H9 (cell line): ENCODE measurements around the gene HNRNPH1. TPM values are rescaled to one million over a fixed set of nuclear protein-coding genes. Genes with fewer than 3 reads are reported as not detected.

Experiments used
- DNase-seq: peaks from one replicate; pipeline ENCODE4 v3.0.0-alpha.2; 2017
- H2AFZ ChIP-seq: one replicate; pipeline ENCODE4 v1.6.1; 2013; ENCODE audit warnings: mild to moderate bottlenecking, low read length, control low read depth, moderate library complexity
- H2AK5ac ChIP-seq: 2 replicates; pipeline ENCODE4 v1.6.1; 2013; ENCODE audit warnings: low read length, control low read depth, mixed read lengths; ENCODE audit not compliant: insufficient read length
- H2BK120ac ChIP-seq: one replicate; pipeline ENCODE4 v1.6.1; 2013; ENCODE audit warnings: low read depth, mild to moderate bottlenecking, low read length, control low read depth, inconsistent platforms; ENCODE audit not compliant: poor library complexity, severe bottlenecking
- H2BK12ac ChIP-seq: 2 replicates; pipeline ENCODE4 v1.6.1; 2013; ENCODE audit warnings: low read length, control low read depth, mixed read lengths, low read depth; ENCODE audit not compliant: insufficient read length
- H2BK15ac ChIP-seq: 2 replicates; pipeline ENCODE4 v1.6.1; 2013; ENCODE audit warnings: low read depth, low read length, control low read depth
- H2BK20ac ChIP-seq: one replicate; pipeline ENCODE4 v1.6.1; 2013; ENCODE audit warnings: low read depth, mild to moderate bottlenecking, low read length, control low read depth, inconsistent platforms; ENCODE audit not compliant: poor library complexity, severe bottlenecking
- H2BK5ac ChIP-seq: 2 replicates; pipeline ENCODE4 v1.6.1; 2013; ENCODE audit warnings: low read length, control low read depth, mixed read lengths; ENCODE audit not compliant: insufficient read length
- H3K14ac ChIP-seq: 2 replicates; pipeline ENCODE4 v1.6.1; 2013; ENCODE audit warnings: low read length, control low read depth; ENCODE audit not compliant: insufficient read depth
- H3K18ac ChIP-seq: 2 replicates; pipeline ENCODE4 v1.6.1; 2013; ENCODE audit warnings: low read depth, mild to moderate bottlenecking, mixed read lengths, low read length, control low read depth; ENCODE audit not compliant: insufficient read length
- H3K23ac ChIP-seq: 2 replicates; pipeline ENCODE4 v1.6.1; 2013; ENCODE audit warnings: low read length, control low read depth, mixed read lengths, low read depth; ENCODE audit not compliant: insufficient read length
- H3K23me2 ChIP-seq: 2 replicates; pipeline ENCODE4 v1.6.1; 2013; ENCODE audit warnings: low read depth, mild to moderate bottlenecking, mixed read lengths, low read length, control low read depth; ENCODE audit not compliant: insufficient read length, poor library complexity, severe bottlenecking
- H3K27ac ChIP-seq: 2 replicates; pipeline ENCODE4 v1.5.1; 2013; ENCODE audit warnings: low read length, control low read depth, mixed read lengths, low read depth; ENCODE audit not compliant: insufficient read length
- H3K27me3 ChIP-seq: 2 replicates; pipeline ENCODE4 v1.6.1; 2013; ENCODE audit warnings: low read length, control low read depth, inconsistent platforms; ENCODE audit not compliant: insufficient read depth
- H3K4ac ChIP-seq: 2 replicates; pipeline ENCODE4 v1.6.1; 2013; ENCODE audit warnings: low read depth, mild to moderate bottlenecking, control low read depth, inconsistent platforms, low read length, moderate library complexity
- H3K4me1 ChIP-seq: 2 replicates; pipeline ENCODE4 v1.6.1; 2013; ENCODE audit warnings: low read length, control low read depth, inconsistent platforms; ENCODE audit not compliant: insufficient read depth
- H3K4me2 ChIP-seq: 2 replicates; pipeline ENCODE4 v1.6.1; 2013; ENCODE audit warnings: low read length, control low read depth, mixed read lengths; ENCODE audit not compliant: insufficient read length, insufficient read depth
- H3K56ac ChIP-seq: 2 replicates; pipeline ENCODE4 v1.6.1; 2013; ENCODE audit warnings: low read depth, mild to moderate bottlenecking, mixed read lengths, low read length, control low read depth; ENCODE audit not compliant: insufficient read length
- H3K79me1 ChIP-seq: 2 replicates; pipeline ENCODE4 v1.6.1; 2013; ENCODE audit warnings: low read depth, mild to moderate bottlenecking, moderate library complexity, low read length, control low read depth, inconsistent platforms; ENCODE audit not compliant: insufficient read depth, poor library complexity, severe bottlenecking
- H3K79me2 ChIP-seq: 2 replicates; pipeline ENCODE4 v1.6.1; 2013; ENCODE audit warnings: low read length, control low read depth, inconsistent platforms; ENCODE audit not compliant: insufficient read depth
- H3K9ac ChIP-seq: 2 replicates; pipeline ENCODE4 v1.6.1; 2013; ENCODE audit warnings: low read length, control low read depth, mixed read lengths; ENCODE audit not compliant: insufficient read length; ENCODE audit errors: extremely low read depth
- H3K9me3 ChIP-seq: one replicate; pipeline ENCODE4 v1.6.1; 2013; ENCODE audit warnings: low read depth, low read length, inconsistent platforms; ENCODE audit not compliant: control insufficient read depth
- H3T11ph ChIP-seq: one replicate; pipeline ENCODE4 v1.6.1; 2013; ENCODE audit warnings: mild to moderate bottlenecking, low read length, control low read depth, inconsistent platforms
- H4K20me1 ChIP-seq: one replicate; pipeline ENCODE4 v1.6.1; 2013; ENCODE audit not compliant: control insufficient read depth, insufficient read length, insufficient read depth
- H4K5ac ChIP-seq: 2 replicates; pipeline ENCODE4 v1.6.1; 2013; ENCODE audit warnings: low read depth, mild to moderate bottlenecking, mixed read lengths, low read length, control low read depth; ENCODE audit not compliant: insufficient read length
- H4K8ac ChIP-seq: replicated peaks from 2 replicates; pipeline ENCODE4 v1.6.1; 2013; ENCODE audit warnings: low read length, control low read depth, mixed read lengths, low read depth; ENCODE audit not compliant: insufficient read length
- H4K91ac ChIP-seq: 2 replicates; pipeline ENCODE4 v1.6.1; 2013; ENCODE audit warnings: low read depth, mild to moderate bottlenecking, moderate library complexity, mixed read lengths, low read length, control low read depth; ENCODE audit not compliant: insufficient read length
- H3K27ac Mint-ChIP-seq, 3 experiments: 2 replicates in 2 of 3; 3 replicates in 1 of 3; pipeline ENCODE4 v1.8.0; 2020 to 2021; ENCODE audit warnings: mixed read lengths in 3 of 3, mild to moderate bottlenecking in 1 of 3, moderate library complexity in 1 of 3
- H3K27me3 Mint-ChIP-seq: 2 replicates; pipeline ENCODE4 v1.8.0; 2021; ENCODE audit warnings: low read depth, mild to moderate bottlenecking, moderate library complexity, mixed read lengths
- H3K36me3 Mint-ChIP-seq, 3 experiments: 2 replicates in 2 of 3; 3 replicates in 1 of 3; pipeline ENCODE4 v1.8.0; 2020 to 2021; ENCODE audit warnings: low read depth in 3 of 3, mixed read lengths in 3 of 3; ENCODE audit not compliant: insufficient read depth in 1 of 3
- H3K4me1 Mint-ChIP-seq, 2 experiments: 2 replicates each; pipeline ENCODE4 v1.8.0; 2020; ENCODE audit warnings: mixed read lengths in 2 of 2
- H3K4me3 Mint-ChIP-seq, 2 experiments: 2 replicates in 1 of 2; 3 replicates in 1 of 2; pipeline ENCODE4 v1.8.0; 2020 to 2021; ENCODE audit warnings: mild to moderate bottlenecking in 2 of 2, mixed read lengths in 2 of 2, moderate library complexity in 1 of 2
- H3K9me3 Mint-ChIP-seq, 2 experiments: 2 replicates in 1 of 2; 3 replicates in 1 of 2; pipeline ENCODE4 v1.8.0; 2020; ENCODE audit warnings: mild to moderate bottlenecking in 2 of 2, mixed read lengths in 2 of 2, moderate library complexity in 1 of 2
- WGBS: extraction: QIAGEN DNeasy Blood & Tissue Kit; methylation state at CpG from one replicate; pipeline ENCODE4 v1.1.7; 2013; ENCODE audit warnings: missing lambda C conversion rate, low lambda C conversion rate, mixed read lengths; ENCODE audit not compliant: insufficient read length; ENCODE audit errors: extremely low coverage; 5-methylcytosine and 5-hydroxymethylcytosine counted together
- total RNA-seq: library from RNA; stranded (reverse); gene quantifications from 2 replicates; pipeline ENCODE4 v1.2.1, GENCODE V29; 2021
- TF ChIP-seq, protein P1 (sequence below): fragments of 200-600 bp; sonication (generic); conservative IDR thresholded peaks from 3 replicates; pipeline ENCODE4 v1.8.0; 2021; ENCODE audit warnings: antibody characterized with exemption, mild to moderate bottlenecking

Gene HNRNPH1
- total RNA-seq, 1 experiment from 2014 or later = 1,066 TPM

DNA sequence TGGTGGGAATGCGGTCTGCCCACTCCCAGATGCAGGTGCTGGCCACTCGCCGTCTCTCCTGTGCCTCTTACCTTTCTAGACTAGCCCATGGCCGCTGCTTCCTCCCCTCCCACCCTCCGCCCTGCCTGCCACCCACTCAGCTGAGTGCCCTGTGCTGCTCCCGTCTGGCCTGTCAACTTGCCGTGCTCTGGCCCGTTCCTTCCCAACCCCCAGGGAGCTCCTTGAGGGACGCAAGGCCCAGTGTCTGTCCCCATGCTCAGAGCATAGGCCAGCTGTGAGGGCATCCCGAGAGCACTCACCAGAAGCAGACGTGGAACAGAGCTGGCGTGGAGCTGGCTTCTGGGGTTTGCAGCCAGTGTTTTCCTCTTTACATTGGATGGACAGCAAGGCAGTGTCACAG lies 20.2 kb downstream of the HNRNPH1 start:
- Histone ChIP-seq H3K4me2 (no peak overlapping the region), H2BK20ac (no peak overlapping the region), H3K9me3 (no peaks in the 10 kb centered on the region), H3T11ph (no peak overlapping the region), H3K56ac (no peak overlapping the region), H2BK15ac (no peak overlapping the region), H3K27ac (no peak overlapping the region), H4K91ac (no peak overlapping the region), H2AK5ac (no peak overlapping the region), H3K4me1 (no peaks in the 10 kb centered on the region), H2BK12ac (no peak overlapping the region), H3K79me2 (no peaks in the 10 kb centered on the region), H3K9ac (no peak overlapping the region), H2BK5ac (no peak overlapping the region), H4K5ac (no peak overlapping the region), H4K8ac (no peak overlapping the region), H2AFZ (no peak overlapping the region), H3K18ac (no peak overlapping the region), H2BK120ac (no peak overlapping the region), H3K4ac (no peak overlapping the region), H3K23me2 (no peaks in the 10 kb centered on the region), H3K27me3 (no peaks in the 10 kb centered on the region), H3K79me1 (no peaks in the 10 kb centered on the region), H4K20me1 (no peaks in the 10 kb centered on the region), H3K23ac (no peak overlapping the region), H3K14ac (no peak overlapping the region)
- Mint-ChIP-seq H3K36me3 (peaks cover 27 to 92% (median 74%) of the 10 kb centered on the region in 3 experiments; a peak in 6 of 7 replicates), H3K4me3 (no peak overlapping the region), H3K4me1 (no peaks in the 10 kb centered on the region), H3K27ac (no peak overlapping the region), H3K27me3 (peaks cover 1% of the 10 kb centered on the region; the same call in 1 of the 2 replicates), H3K9me3 (no peaks in the 10 kb centered on the region)
- no CpG with 5 or more reads among the region's 12 CpGs for WGBS
- no peak for DNase-seq
- TF ChIP-seq, protein P1, sequence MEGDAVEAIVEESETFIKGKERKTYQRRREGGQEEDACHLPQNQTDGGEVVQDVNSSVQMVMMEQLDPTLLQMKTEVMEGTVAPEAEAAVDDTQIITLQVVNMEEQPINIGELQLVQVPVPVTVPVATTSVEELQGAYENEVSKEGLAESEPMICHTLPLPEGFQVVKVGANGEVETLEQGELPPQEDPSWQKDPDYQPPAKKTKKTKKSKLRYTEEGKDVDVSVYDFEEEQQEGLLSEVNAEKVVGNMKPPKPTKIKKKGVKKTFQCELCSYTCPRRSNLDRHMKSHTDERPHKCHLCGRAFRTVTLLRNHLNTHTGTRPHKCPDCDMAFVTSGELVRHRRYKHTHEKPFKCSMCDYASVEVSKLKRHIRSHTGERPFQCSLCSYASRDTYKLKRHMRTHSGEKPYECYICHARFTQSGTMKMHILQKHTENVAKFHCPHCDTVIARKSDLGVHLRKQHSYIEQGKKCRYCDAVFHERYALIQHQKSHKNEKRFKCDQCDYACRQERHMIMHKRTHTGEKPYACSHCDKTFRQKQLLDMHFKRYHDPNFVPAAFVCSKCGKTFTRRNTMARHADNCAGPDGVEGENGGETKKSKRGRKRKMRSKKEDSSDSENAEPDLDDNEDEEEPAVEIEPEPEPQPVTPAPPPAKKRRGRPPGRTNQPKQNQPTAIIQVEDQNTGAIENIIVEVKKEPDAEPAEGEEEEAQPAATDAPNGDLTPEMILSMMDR = no peak
